NCI-H128 (cell line): ENCODE measurements around the gene VPS26B.

Source experiments
- DNase-seq: peaks from one replicate; lab custom pipeline; 2025; ENCODE audit not compliant: unreplicated experiment; lab: John Stamatoyannopoulos, UW

Gene VPS26B

DNA sequence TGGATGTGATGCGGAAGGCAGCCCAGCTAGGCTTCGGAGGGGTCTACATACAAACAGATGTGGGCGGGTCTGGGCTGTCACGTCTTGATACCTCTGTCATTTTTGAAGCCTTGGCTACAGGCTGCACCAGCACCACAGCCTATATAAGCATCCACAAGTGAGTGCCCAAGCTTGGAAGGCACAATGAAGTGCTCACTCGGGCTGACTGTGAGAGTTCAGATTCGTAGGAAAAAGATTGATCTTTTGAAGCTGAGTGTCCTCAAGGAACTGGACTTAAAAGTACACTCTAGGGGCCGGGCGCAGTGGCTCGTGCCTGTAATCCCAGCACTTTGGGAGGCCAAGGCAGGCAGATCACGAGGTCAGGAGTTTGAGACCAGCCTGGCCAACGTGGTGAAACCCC, 32.6 kb downstream of the VPS26B start:
- DNase-seq = no peak

GRCh38 chr11:134258577-134258976, 34.1 kb downstream of the VPS26B start:
- DNase-seq = no peak

DNA sequence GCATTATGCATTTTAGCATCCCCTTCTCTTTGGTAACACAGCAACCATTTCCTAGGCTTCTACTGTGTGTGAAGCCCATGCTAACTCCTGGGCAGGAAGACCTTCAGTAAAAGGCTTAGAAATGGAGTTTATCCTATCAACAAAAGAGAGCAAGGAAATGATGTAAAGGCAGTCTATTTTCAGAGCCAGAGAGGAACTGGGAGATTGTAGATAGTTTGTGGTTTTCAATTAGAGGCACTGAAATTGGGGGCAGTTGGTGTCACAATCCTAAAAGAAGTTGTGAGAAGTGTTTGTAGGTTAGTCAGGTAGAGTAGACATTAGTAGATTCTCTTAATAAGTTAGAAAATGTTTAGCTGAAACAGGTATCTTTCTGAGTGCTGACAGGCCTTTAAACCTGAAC, 36.0 kb downstream of the VPS26B start:
- no peak for DNase-seq

DNA sequence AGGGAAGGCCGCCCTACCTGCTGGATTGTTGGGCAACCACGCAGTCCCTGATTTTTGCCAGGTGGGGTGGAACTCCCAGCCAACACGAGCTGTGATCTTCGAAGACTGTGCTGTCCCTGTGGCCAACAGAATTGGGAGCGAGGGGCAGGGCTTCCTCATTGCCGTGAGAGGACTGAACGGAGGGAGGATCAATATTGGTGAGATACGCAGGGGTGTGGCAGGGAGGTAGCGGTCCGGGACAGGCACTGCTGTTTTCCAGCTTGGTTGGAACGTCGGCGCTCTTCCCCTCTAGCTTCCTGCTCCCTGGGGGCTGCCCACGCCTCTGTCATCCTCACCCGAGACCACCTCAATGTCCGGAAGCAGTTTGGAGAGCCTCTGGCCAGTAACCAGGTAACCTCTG, 36.5 kb downstream of the VPS26B start:
- no peak for DNase-seq

GRCh38 chr11:134261626-134262488, 37.4 kb downstream of the VPS26B start:
- no peak for DNase-seq

DNA sequence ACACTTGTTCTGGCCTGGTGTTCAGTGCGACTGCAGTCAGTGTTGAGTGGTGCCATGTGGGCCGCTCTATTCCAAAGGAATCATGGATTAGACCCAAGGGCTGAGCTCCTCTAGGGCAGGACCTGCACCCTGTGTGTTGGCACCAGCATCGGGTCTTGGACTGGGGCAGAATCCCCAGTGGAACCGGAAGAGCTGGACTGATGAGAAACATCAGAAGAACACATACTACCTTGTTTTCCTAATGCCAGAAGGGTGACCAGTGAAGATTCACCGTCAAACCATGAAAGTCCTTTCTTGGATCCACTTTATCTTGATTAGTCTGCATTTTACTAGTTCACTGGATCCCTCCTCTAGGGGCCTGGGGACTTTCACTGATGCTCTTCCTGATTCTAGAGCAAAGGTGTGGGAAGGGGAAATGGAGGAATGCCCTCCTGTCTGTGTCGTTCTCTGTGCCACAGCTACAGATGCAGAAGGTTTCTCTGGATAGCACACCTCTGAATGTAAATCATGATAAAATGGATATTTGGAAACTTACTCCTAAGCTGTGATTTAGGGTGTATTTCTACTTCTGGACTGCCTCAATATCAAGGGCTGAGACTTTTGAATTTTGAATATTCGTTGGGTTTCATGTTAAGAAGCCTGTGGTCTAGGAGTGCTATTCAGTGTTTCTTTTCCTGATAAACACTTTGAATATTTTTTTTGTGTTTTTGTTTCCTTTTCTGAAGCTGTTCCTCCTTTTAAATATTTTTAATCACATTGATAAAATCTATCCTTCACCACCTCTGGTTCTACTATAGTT, 40.7 kb downstream of the VPS26B start:
- no peak for DNase-seq

- DNase-seq = no peak
These were observed 42.0 kb downstream of the VPS26B start for GRCh38 chr11:134266440-134266839.

DNA sequence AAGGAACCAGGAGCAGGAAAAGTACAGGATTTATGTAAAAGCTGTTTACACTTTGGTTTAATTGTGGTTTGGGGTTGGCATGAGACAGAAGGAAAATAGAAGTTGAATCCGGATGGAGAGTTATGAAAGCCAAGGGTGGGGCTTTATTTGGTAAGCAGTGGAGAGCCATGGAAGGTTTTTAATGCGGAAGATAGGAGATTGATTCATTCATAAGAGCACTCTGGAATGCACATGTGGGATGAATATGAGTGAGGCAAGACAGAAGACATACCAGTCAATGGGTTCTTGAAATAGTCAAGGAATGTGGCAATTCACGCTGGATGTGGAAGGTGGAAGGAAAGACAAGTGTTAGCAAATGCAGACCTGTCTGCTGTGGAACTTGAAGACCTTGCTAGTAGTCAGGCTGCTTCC, 42.4 kb downstream of the VPS26B start:
- DNase-seq = no peak

DNA sequence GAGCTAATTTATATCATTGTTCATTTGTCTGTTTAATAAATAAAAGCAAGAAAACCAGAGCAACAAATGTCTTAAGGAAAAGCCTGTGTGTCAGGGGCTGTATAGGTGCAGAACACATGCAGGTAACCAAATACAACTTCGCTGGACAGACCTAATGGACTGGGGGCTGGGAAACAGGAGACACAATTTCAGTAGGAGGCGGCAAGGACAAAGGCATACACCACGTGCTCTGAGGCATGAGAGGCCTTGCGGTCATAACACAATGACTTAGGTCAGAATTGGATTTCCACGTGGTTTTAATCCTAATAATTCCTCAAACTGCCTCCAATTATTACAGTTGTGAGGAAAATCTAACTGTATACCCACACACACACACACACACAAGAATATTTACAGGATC, 43.0 kb downstream of the VPS26B start:
- DNase-seq = no peak

GRCh38 chr11:134267966-134268365, 43.5 kb downstream of the VPS26B start:
- DNase-seq = no peak

DNA sequence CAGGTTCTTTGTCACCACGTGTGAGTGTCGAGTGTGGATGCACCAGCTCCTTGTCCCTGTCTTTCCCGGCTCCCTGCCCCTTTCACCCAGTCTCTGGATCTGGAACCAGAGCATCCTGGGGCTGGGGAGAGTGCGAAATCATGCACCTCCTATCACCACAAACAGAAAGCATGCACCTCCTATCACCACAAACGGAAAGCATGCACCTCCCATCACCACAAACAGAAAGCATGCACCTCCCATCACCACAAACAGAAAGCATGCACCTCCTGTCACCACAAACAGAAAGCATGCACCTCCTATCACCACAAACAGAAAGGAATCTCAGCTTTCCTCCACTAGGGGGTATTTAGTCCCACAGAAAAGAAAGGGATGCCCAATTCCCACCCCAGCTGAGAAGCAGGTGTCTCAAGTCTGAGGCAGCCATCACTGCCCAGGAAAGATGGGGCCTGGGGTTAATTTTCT, 45.8 kb downstream of the VPS26B start:
- DNase-seq = no peak

DNA sequence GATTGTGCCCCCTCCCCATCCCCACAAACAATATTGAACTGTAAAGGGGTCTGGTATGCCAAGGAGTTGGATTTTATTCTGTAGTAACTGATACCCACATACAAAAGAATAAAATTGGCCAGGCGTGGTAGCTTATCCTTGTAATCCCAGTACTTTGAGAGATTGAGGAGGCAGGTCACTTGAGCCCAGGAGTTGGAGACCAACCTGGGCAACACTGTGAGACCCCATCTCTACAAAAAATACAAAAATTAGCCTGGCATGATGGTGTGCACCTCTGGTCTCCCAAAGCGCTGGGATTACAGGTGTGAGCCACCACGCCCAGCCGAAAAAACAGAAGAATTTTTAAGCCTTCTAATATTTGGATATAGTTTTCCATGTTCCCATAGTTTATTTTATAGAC, 47.5 kb downstream of the VPS26B start:
- DNase-seq = no peak

DNA sequence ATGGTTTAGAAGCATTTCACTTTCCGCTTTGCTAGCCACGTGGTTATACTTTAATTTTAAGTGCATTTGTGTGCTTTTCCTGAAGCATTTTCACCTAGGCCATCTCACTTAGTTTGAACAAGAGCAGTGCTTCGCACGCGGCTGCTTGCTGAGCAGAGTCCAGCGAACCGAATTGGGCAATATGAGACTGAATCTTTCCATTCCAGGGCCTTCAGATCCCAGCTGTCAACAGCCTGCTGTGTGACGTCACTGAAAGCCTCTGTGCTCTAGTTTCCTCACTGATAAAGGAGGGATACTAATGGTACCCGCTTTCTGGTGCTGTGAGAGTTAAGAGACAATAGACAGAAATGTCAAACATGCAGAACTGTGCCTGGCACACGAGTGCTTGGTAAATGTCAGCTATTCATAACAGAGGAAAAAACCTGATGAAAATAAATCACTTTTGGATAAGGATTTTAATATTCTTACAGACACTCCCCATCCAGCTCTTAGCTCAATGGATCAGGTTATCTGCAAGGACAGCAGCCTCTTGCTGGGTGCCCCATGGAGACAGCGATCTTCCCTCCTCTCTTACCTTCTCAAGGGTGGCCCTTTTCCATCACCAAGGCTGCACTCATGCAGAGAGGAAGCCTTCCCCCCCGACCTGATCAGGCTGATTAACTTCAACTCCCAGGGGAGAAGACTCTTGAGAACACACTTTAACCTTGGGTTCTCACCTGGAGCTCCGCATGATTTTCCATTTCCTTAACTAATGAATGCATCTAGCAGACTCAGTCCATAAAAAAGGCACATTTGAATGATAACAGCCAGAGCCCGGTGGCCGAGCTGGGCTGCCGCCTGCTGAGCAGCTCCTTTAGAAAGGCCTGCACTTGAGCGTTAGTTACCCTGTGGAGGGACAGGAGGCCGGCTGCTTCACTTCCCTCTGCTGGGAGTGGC, 48.2 kb downstream of the VPS26B start:
- DNase-seq = no peak

GRCh38 chr11:134273317-134273712, 48.8 kb downstream of the VPS26B start:
- no peak for DNase-seq

DNA sequence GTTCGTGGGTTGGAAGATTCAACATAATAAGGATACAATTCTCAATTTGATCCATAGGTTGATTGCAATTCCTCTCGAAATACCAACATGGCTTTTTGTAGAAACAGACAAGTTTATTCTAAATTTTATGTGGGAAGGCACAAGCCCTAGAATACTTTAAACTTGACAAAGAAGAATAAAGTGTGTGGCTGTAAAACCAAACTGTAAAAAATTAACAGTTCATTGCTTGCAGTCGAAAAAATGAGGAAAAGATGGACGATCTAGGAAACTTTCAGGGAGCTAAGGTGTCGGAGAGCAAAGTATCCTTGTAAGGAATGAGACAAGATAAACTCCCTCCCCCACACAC, 50.7 kb downstream of the VPS26B start:
- no peak for DNase-seq

- DNase-seq = no peak
These were observed 51.3 kb downstream of the VPS26B start, which contains the start of gene GLB1L3 for GRCh38 chr11:134275534-134276395. Gene GLB1L3, plus strand, starts transcription at chr11:134276379. Its CDS starts 362 bp downstream, at chr11:134276741.

GRCh38 chr11:134276396-134277182, 52.1 kb downstream of the VPS26B start:
- no peak for DNase-seq

DNA sequence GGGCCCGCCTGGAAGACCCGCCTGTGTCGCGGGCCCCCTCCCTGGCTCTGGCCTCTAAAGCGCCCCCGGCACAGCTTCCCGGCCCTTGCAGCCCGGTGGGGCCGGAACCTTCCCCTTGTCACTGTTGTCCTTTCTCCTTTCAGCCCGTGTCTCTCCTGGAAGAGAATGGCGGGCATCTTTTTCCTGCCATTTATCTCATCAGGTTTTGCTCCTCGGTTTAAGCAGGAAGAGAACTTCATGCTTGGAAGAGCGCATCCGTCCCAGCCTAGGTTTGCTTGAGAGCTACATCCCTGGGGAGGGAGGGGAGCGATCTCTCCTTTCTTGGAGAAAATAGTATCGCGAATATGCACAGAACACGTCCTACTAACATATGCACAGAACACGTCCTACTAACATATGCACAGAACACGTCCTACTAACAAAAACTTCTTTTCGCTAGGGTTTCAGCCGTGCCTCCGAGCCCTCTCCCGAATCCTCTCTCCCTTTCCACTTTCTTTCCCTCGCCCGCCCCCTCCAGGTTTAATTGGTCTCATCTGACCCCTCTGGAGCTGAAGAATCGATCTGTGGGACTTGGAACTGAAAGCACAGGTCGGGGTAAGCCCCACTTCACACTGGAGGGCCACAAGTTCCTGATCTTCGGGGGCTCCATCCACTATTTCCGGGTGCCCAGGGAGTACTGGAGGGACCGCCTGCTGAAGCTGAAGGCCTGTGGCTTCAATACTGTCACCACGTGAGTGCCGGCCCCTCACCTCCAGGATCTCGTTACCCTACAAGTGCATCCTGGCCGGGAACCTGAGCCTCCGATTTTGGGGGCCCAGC, 52.9 kb downstream of the VPS26B start:
- DNase-seq = no peak
